Measurements from ENCODE around the gene TWF1. TPM values are rescaled to one million over a fixed set of nuclear protein-coding genes. Genes with fewer than 3 reads are reported as not detected.
A peak's percentile ranks its signal among the peaks of the same experiment; 100 is the strongest.

Gene TWF1
- total and polyA plus RNA-seq, 2 donors (not counting 3 experiments of a cell fraction or from before 2014, with no cell fraction given): 23.8 to 75.5 TPM

DNA sequence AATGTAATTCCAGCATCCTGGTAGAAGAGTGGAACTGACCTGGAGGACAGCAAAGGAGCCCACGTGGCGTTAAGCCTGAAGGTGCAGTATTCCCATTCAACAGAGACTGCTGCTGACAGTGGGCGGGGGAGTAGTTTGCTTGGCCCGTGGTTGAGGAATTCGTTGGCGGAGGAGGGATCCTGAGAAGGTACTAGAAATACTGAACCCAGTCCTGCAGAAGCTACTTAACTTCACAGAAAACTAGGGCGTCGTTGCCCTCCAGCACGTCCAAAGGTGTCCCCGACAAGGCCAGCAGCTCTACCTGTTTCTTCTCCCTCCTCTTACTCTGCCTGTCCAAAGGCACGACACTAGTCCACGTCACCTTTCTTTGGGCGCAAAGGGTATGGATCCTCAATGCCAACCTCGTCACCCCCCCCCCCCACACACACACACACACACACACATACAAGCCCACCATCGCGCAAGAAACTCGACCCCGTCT, 47.8 kb downstream of the TWF1 start:
- H3K4me2 ChIP-seq (ENCODE audit: insufficient read depth, low read length): peak overlapping the region; percentile 77
- peak overlapping the region; percentile 65 to 75 (median 66) for H3K4me3 ChIP-seq (replicated peaks in 1 of 3; ENCODE audit: insufficient read depth in 1 of 3, low read depth in 1 of 3, low read length in 3 of 3)
- peak overlapping the region; percentile 19 for H3K9ac ChIP-seq (replicated peaks; ENCODE audit: extremely low read depth, insufficient read depth, low read length)
- H2AFZ ChIP-seq (ENCODE audit: low read depth, low read length): peak overlapping the region; percentile 92
- DNase-seq (ENCODE audit: low read depth, low spot score): no peak
- no peak for FAIRE-seq
- H3K9me1 ChIP-seq (replicated peaks; ENCODE audit: control insufficient read depth, extremely low read depth, insufficient read depth, low read length): no peaks in the 10 kb centered on the region
- no peak for TF ChIP-seq FOS (IDR thresholded peaks at IDR 0.05; ENCODE audit: borderline replicate concordance, insufficient read depth, low read length)
- no peak for TF ChIP-seq MYC (IDR thresholded peaks at IDR 0.05; ENCODE audit: low read depth, low read length)
- TF ChIP-seq, protein P1, sequence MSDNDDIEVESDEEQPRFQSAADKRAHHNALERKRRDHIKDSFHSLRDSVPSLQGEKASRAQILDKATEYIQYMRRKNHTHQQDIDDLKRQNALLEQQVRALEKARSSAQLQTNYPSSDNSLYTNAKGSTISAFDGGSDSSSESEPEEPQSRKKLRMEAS (IDR thresholded peaks at IDR 0.05; ENCODE audit: insufficient read depth, insufficient read length): no peak
- TF ChIP-seq POLR2AphosphoS5 (IDR thresholded peaks at IDR 0.05; ENCODE audit: insufficient read depth, low read depth, low read length): no peak
- no peak for TF ChIP-seq GATA2 (IDR thresholded peaks at IDR 0.05; ENCODE audit: insufficient read depth, insufficient read length, low read depth, low read length)
- TF ChIP-seq CTCF (IDR thresholded peaks at IDR 0.05; ENCODE audit: extremely low read depth in 1 of 2, insufficient read depth in 1 of 2, low read depth in 1 of 2, low read length in 2 of 2): no peak
- H4K20me1 ChIP-seq (replicated peaks; ENCODE audit: control insufficient read depth, extremely low read depth, insufficient read depth, low read length): no peaks in the 10 kb centered on the region
- H3K27me3 ChIP-seq (ENCODE audit: control insufficient read depth in 2 of 2, insufficient read depth in 2 of 2, low read length in 2 of 2): no peaks in the 10 kb centered on the region
- dilution Hi-C loops (cut with MboI; ENCODE audit: extremely low pct_ligation_motif_present, low sequenced_read_pairs) (no loop called here), intact Hi-C loops (cut with micrococcal nuclease) (loop anchor here (1.0 kb wide), 1 partner anchor 48 kb away; the partner anchor contains the start of gene TWF1)
- CTCF ChIA-PET: interaction anchor here (0.6 to 3.2 kb wide), 4 partner anchors 9 to 262 kb away, joined by 3 to 13 read pairs (median 6); partner anchors contain the start of gene TWF1
- H3K36me3 ChIP-seq (ENCODE audit: control insufficient read depth in 2 of 2, extremely low read depth in 1 of 2, insufficient read depth in 2 of 2, low read length in 2 of 2): no peaks in the 10 kb centered on the region
- POLR2A ChIA-PET: interaction anchor here (1.1 kb wide), 1 partner anchor 48 kb away, joined by 7 read pairs; the partner anchor contains the start of gene TWF1
- BruUV-seq (replicated peaks): TSS peak; percentile 59
- H3K27ac ChIP-seq (ENCODE audit: insufficient read depth, low read depth, low read length): no peak overlapping the region
- peaks cover 10% of the 10 kb centered on the region for H3K79me2 ChIP-seq (ENCODE audit: control insufficient read depth, insufficient read depth, low read length)
- H3K9me3 ChIP-seq (replicated peaks; ENCODE audit: control insufficient read depth, insufficient read depth, low read length): no peaks in the 10 kb centered on the region
- peaks cover 17% of the 10 kb centered on the region for H3K4me1 ChIP-seq (ENCODE audit: control insufficient read depth, extremely low read depth, insufficient read depth, low read length)

Measured in endothelial cell of umbilical vein (primary cell).